Neural cell (in vitro differentiated cells): ENCODE results near the gene PRH1.

ENCODE experiments used
- CTCF ChIP-seq: fragments of 450-650 bp; IDR thresholded peaks from 2 replicates; pipeline ENCODE4 v1.5.1; 2014; ENCODE audit warnings: antibody characterized with exemption, mild to moderate bottlenecking, moderate library complexity; ENCODE audit not compliant: poor library complexity, severe bottlenecking
- EP300 ChIP-seq: fragments of 450-650 bp; conservative IDR thresholded peaks from 2 replicates; pipeline ENCODE4 v1.6.1; 2014; ENCODE audit warnings: antibody characterized with exemption, mild to moderate bottlenecking, moderate library complexity; ENCODE audit not compliant: poor library complexity, severe bottlenecking
- EZH2 ChIP-seq: fragments of 200-600, 300-800 bp; shearing (Covaris generic), sonication (generic); IDR thresholded peaks from 2 replicates; pipeline ENCODE4 v1.6.1; 2014; ENCODE audit warnings: antibody characterized with exemption, low read length, borderline replicate concordance, mild to moderate bottlenecking; ENCODE audit not compliant: insufficient read depth, poor library complexity, severe bottlenecking
- MXI1 ChIP-seq: fragments of 450-650 bp; conservative IDR thresholded peaks from 2 replicates; pipeline ENCODE4 v1.6.1; 2014; ENCODE audit warnings: antibody characterized with exemption, mild to moderate bottlenecking; ENCODE audit not compliant: poor library complexity, severe bottlenecking
- POLR2AphosphoS5 ChIP-seq: IDR thresholded peaks from 2 replicates; pipeline ENCODE4 v1.6.1; 2012
- RAD21 ChIP-seq: fragments of 450-650 bp; conservative IDR thresholded peaks from 2 replicates; pipeline ENCODE4 v1.6.1; 2014; ENCODE audit warnings: antibody characterized with exemption, mild to moderate bottlenecking, moderate library complexity
- SMC3 ChIP-seq: fragments of 450-650 bp; conservative IDR thresholded peaks from 2 replicates; pipeline ENCODE4 v1.6.1; 2014; ENCODE audit warnings: antibody characterized with exemption, mild to moderate bottlenecking, moderate library complexity; ENCODE audit not compliant: poor library complexity
- TAF1 ChIP-seq: IDR thresholded peaks from 2 replicates; pipeline ENCODE4 v1.6.1; 2012; ENCODE audit warnings: low read depth
- TF ChIP-seq, protein P1 (sequence below): IDR thresholded peaks from 2 replicates; pipeline ENCODE4 v1.6.1; 2012; ENCODE audit warnings: borderline replicate concordance

DNA sequence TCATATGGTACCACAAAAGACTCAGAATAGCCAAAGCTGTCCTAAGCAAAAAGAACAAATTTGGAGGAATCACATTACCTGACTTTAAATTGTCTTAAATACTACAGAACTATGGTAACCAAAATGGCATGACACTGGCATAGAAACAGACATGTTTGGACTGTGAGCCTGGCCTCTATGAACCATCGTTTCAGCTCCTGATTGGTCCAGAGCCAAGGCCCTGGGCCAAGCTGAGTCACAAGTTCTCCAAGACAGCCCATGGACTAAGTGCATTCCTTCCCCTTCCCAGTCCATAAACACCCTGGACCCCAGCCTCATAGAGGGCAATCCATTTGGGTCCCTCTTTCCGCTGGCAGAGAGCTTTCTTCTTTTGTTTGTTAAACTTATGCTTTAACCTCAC lies 22.7 kb downstream of the PRH1 start:
- TF ChIP-seq CTCF (no peak), SMC3 (no peak), EZH2 (no peak), POLR2AphosphoS5 (no peak), EP300 (no peak), TAF1 (no peak), MXI1 (no peak), RAD21 (no peak)
- TF ChIP-seq, protein P1, sequence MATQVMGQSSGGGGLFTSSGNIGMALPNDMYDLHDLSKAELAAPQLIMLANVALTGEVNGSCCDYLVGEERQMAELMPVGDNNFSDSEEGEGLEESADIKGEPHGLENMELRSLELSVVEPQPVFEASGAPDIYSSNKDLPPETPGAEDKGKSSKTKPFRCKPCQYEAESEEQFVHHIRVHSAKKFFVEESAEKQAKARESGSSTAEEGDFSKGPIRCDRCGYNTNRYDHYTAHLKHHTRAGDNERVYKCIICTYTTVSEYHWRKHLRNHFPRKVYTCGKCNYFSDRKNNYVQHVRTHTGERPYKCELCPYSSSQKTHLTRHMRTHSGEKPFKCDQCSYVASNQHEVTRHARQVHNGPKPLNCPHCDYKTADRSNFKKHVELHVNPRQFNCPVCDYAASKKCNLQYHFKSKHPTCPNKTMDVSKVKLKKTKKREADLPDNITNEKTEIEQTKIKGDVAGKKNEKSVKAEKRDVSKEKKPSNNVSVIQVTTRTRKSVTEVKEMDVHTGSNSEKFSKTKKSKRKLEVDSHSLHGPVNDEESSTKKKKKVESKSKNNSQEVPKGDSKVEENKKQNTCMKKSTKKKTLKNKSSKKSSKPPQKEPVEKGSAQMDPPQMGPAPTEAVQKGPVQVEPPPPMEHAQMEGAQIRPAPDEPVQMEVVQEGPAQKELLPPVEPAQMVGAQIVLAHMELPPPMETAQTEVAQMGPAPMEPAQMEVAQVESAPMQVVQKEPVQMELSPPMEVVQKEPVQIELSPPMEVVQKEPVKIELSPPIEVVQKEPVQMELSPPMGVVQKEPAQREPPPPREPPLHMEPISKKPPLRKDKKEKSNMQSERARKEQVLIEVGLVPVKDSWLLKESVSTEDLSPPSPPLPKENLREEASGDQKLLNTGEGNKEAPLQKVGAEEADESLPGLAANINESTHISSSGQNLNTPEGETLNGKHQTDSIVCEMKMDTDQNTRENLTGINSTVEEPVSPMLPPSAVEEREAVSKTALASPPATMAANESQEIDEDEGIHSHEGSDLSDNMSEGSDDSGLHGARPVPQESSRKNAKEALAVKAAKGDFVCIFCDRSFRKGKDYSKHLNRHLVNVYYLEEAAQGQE: no peak
